ENCODE measurements around the gene HCN2. TPM values are rescaled to one million over a fixed set of nuclear protein-coding genes. Genes with fewer than 3 reads are reported as not detected.

HCN2 gene
- total and polyA plus RNA-seq, 9 of the 15 experiments (the other 6 are each of a cell fraction or from before 2014, with no cell fraction given): 0.29 to 4.2 (median 0.82) TPM; not detected in 2

GRCh38 chr19:574658-575526 lies 14.8 kb upstream of the HCN2 start (continued):
- TF ChIP-seq RERE (CRISPR knock-in tag; IDR thresholded peaks at IDR 0.05; ENCODE audit: borderline replicate concordance): no peak
- TF ChIP-seq, protein P1, sequence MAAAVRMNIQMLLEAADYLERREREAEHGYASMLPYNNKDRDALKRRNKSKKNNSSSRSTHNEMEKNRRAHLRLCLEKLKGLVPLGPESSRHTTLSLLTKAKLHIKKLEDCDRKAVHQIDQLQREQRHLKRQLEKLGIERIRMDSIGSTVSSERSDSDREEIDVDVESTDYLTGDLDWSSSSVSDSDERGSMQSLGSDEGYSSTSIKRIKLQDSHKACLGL (CRISPR knock-in tag; IDR thresholded peaks at IDR 0.05; ENCODE audit: borderline replicate concordance, poor library complexity, severe bottlenecking): no peak
- TF ChIP-seq, protein P2, sequence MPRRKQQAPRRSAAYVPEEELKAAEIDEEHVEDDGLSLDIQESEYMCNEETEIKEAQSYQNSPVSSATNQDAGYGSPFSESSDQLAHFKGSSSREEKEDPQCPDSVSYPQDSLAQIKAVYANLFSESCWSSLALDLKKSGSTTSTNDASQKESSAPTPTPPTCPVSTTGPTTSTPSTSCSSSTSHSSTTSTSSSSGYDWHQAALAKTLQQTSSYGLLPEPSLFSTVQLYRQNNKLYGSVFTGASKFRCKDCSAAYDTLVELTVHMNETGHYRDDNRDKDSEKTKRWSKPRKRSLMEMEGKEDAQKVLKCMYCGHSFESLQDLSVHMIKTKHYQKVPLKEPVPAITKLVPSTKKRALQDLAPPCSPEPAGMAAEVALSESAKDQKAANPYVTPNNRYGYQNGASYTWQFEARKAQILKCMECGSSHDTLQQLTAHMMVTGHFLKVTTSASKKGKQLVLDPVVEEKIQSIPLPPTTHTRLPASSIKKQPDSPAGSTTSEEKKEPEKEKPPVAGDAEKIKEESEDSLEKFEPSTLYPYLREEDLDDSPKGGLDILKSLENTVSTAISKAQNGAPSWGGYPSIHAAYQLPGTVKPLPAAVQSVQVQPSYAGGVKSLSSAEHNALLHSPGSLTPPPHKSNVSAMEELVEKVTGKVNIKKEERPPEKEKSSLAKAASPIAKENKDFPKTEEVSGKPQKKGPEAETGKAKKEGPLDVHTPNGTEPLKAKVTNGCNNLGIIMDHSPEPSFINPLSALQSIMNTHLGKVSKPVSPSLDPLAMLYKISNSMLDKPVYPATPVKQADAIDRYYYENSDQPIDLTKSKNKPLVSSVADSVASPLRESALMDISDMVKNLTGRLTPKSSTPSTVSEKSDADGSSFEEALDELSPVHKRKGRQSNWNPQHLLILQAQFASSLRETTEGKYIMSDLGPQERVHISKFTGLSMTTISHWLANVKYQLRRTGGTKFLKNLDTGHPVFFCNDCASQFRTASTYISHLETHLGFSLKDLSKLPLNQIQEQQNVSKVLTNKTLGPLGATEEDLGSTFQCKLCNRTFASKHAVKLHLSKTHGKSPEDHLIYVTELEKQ (CRISPR knock-in tag; IDR thresholded peaks at IDR 0.05): no peak
- TF ChIP-seq E4F1 (CRISPR knock-in tag; IDR thresholded peaks at IDR 0.05; ENCODE audit: borderline replicate concordance): no peak
- TF ChIP-seq BCL6 (CRISPR knock-in tag; IDR thresholded peaks at IDR 0.05): no peak
- no peak for TF ChIP-seq ZNF507 (tag; conservative IDR thresholded peaks at IDR 0.05)
- no peak for TF ChIP-seq ZNF212 (CRISPR knock-in tag; IDR thresholded peaks at IDR 0.05)
- TF ChIP-seq IRF2 (CRISPR knock-in tag; IDR thresholded peaks at IDR 0.05): no peak
- TF ChIP-seq BRF1 (IDR thresholded peaks at IDR 0.05; ENCODE audit: borderline replicate concordance, extremely low read depth, insufficient read length): no peak
- peak; percentile 58; the same call in 1 of the 2 replicates for TF ChIP-seq CREB3 (tag; conservative IDR thresholded peaks at IDR 0.05; ENCODE audit: low read depth)
